NCI-H187 treated with DMSO at 0.1 percent for 48 hours (cell line): ENCODE data around the gene CRIP1.

Experiments
- DNase-seq: peaks from one replicate; lab custom pipeline; 2025; lab: John Stamatoyannopoulos, UW

The CRIP1 gene

GRCh38 chr14:105492971-105493871 lies 6.5 kb downstream of the CRIP1 start:
- DNase-seq: no peak

GRCh38 chr14:105493921-105494605 lies 7.4 kb downstream of the CRIP1 start:
- no peak for DNase-seq

DNA sequence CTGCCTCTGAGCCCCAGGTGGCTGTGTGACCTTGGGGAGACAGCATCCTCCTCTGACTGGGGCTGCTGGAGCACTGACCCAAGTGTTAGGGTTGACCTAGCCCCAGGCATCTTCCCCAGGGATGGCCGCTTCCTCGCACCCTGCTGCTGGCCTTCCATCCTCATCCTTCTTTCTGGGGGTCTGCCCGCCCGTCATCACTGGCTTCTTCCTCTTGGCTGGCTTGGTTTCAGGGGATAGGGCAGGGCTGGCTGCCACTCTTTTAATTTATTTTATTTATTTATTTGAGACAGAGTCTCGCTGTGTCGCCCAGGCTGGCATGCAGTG lies 7.9 kb downstream of the CRIP1 start:
- no peak for DNase-seq

GRCh38 chr14:105495101-105495989 lies 8.7 kb downstream of the CRIP1 start:
- DNase-seq: no peak

DNA sequence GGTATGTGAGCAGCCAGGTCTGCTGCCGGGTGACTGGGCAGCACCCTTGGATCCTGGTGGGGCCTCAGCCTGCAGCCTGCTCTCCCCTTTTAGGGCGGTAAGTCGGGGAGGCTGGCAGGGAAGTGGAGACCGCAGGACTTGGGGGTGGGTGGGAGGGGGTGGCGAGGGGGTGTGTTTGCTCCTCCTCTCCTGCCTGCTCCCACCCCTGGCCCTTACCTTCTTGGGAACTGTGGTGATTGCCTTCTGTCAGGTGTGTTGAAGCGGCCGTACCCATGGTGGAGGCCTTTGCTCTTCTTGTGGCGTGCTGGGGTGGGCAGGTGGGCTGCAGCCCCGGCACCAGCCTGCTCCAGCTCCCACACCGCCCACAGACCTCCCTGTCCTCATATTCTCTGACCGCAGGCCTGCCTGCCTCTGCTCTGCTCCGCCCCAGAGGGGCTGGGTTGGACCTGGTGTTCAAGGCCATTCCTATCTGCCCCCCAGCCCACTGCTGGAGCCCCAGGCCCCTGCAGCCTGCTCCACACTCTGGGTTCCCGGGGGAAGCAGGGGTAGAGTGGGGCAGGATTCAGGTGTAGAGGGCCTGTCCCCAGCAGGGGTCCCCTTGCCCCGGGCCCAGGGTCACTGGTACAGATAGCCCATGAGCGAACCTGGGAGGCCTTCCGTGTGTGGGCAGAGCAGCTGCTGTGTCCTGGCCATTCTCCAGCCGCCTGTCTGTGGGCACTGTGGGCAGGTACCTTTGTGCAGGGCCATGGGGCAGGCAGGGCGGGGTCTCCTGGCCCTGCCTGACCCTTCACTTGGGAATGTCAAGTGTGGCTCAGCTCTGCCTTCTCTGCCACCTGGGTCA lies 9.5 kb downstream of the CRIP1 start:
- no peak for DNase-seq

GRCh38 chr14:105496831-105497591 lies 10.3 kb downstream of the CRIP1 start:
- DNase-seq: no peak

DNA sequence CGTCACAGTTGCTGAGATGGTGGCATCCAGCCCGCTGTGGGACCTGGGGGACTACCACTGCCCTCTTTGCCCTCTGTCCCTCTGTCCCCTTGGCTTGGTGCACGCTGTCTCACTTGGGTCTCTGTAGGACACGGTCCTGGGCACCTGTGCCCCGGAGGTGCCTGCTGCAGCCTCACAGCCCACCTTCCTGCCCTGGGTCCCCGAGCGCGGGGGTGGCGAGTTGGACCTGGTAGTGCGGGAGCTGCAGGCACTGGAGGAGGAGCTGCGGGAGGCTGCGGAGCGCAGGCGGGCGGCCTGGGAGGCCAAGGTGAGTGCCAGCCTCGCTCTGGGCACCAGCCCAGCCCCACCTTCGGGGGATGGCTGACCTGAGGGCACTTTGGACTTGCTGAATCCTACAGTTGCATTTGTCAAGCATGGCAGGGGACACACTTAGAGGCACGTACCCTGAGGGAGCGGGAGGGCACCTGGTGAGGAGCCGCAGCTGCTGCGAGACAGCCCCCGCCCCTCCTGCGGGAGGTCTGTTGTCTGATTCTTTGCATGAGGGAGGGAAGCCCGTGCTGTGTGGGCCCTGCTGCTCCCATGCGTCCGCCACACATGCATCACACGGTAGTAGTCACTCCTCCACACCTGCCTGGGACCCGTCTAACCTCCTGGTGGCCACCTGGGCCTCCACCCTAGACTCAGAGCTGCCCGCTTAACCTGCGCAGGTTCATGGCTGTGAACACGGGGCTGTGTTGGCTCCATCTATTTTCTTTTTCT lies 11.2 kb downstream of the CRIP1 start:
- no peak for DNase-seq

DNA sequence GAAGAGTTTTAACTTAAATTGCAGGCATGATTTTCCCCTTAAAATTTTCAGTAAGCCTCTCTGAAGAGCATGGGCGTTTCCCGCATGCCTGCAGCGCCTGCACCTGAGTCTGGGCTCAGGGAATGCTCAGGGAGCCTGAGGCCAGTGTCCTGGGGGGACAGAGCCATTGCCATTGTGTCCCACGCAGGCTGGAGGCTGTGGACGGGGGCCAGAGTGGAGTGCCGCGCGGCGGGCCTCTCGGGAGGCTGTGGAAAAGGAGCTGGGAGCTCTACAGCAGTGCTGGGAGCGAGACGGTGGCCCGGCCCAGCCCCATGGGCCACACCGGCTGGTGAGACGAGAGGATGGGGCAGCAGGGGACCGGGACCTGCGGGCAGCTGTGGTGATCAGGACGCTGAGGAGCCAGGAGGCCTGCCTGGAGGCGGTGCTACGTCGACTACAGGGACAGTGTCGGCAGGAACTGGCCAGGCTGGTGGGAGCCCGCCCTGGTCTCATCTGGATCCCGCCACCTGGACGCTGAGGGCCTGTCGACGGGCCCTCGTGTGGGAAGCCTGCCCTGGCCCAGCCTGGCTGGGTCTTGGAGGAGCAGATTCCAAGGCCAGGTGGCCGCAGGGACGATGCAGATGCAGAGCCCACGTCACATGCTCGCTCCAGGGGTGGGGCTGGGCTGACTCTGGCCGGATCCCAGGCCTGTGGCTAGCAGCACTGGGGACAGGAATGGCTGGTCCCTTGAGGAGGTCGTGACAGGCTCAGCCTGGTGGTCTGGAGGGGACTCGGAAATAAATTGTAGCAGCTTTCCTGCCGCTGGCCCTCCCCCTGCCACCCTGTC lies 12.0 kb downstream of the CRIP1 start:
- DNase-seq: no peak

- DNase-seq: no peak
These were observed 12.8 kb downstream of the CRIP1 start for GRCh38 chr14:105499256-105500035.

GRCh38 chr14:105500036-105500725 lies 13.5 kb downstream of the CRIP1 start:
- no peak for DNase-seq

- DNase-seq: no peak
These were observed 14.0 kb downstream of the CRIP1 start for GRCh38 chr14:105500726-105501101.

GRCh38 chr14:105501504-105502291 lies 15.0 kb downstream of the CRIP1 start:
- DNase-seq: no peak

- no peak for DNase-seq
These were observed 16.0 kb downstream of the CRIP1 start for GRCh38 chr14:105502446-105503295.

DNA sequence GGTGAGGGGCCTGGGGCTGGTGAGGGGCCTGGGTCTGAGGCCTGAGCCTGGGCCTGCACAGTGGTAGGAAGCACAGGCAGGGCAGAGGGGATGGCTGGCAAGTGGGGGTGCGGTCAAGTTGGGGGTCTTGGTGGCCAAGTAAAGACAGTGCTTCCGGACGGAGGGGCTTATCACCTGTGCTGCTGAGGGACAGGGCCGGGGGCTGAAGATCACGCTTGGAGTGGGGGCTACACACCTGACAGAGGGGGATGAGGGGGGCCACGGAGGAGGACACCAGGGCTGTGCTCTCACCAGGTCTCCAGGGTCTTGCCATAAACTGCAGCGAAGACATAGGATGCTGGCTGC lies 16.6 kb downstream of the CRIP1 start:
- DNase-seq: no peak

- DNase-seq: no peak
These were observed 17.4 kb downstream of the CRIP1 start for GRCh38 chr14:105503935-105504692.
